Ovary (tissue), 3 donors: ENCODE data around the gene ARHGEF10L.

Experiments used
- CTCF ChIP-seq, 3 donors: fragments of 450-650 bp in 2 of 3; fragments of 200-600 bp in 1 of 3; IDR thresholded peaks; one replicate each; pipeline versions ENCODE4 v1.5.1 to v1.8.0; 2016 to 2022; ENCODE audit warnings: antibody characterized with exemption in 3 of 3, mild to moderate bottlenecking in 1 of 3
- EP300 ChIP-seq: sonication (generic); formaldehyde crosslinking; IDR thresholded peaks from one replicate; pipeline ENCODE4 v1.6.1; 2017; ENCODE audit warnings: antibody characterized with exemption
- POLR2A ChIP-seq: fragments of 450-650 bp; IDR thresholded peaks from one replicate; pipeline ENCODE4 v1.6.1; 2017; ENCODE audit warnings: antibody characterized with exemption, mild to moderate bottlenecking, moderate library complexity
- donor health status: DM: no; HTN: no; CAD: no.

GRCh38 chr1:17734609-17735008, 195.1 kb downstream of the ARHGEF10L start:
- TF ChIP-seq CTCF (IDR thresholded peaks at IDR 0.05) = no peak
- no peak for TF ChIP-seq POLR2A
- no peak for TF ChIP-seq EP300
